Erythroblast (primary cell): Measurements from ENCODE around the gene KCNJ1.

Experiments used
- GATA1 ChIP-seq: IDR thresholded peaks from 2 replicates; pipeline ENCODE4 v1.6.1; 2011; ENCODE audit warnings: low read depth, mild to moderate bottlenecking, control low read depth, low read length, moderate library complexity
- POLR2A ChIP-seq: IDR thresholded peaks from 2 replicates; pipeline ENCODE4 v1.6.1; 2011; ENCODE audit warnings: mild to moderate bottlenecking, low read length

- TF ChIP-seq POLR2A (no peak), GATA1 (no peak)
Observed at GRCh38 chr11:128905345-128906184, 38.5 kb upstream of the KCNJ1 start.
